ENCODE measurements around the gene GNAZ.
A peak's percentile ranks its signal among the peaks of the same experiment; 100 is the strongest.

GNAZ gene

DNA sequence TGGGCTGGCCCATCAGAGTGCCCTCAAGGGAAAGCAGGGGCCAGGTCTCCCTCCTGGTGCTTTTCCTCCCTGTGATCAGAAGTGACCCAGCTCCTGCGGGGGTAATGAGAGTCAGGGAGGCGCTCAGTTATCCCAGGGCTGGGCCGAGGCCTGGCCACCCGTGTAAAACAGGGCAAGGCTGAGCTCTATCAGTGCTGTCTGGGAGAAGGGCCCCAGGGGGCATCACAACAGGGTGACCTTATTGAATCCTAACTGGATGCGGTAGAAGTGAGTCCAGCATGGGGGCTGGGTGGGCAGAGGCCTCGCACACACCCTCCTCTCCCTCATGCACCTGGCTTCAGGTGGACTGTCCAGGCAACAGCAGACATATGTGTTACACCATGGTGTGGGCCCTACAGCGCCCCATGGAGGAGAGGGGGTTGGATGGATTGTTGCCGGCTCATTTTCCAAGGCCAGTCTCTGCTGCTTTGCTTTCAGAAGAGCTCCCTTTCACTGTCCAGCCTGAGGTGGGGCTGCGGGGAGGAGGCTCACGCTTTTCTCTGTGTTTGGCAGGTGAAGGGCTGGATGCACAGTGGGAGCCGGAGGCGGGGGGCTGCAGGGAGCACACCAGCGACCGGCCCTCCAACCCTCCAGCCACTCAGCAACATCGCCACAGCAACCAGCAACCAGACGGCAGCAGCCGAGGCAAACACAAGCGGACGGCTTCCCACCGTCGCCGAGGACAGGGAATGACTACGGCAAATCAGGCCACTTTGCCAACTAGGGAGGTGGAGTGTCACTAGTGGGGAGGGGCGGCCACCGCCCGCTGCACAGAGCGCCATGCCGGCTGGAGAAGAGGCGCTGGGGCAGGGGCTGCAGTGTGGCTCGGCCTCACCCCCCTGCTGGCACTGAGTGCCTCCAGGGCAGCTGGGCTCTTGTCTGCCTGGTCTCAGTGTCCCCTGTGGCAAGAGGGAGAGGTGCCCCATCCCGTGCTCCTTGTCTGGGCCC is 24.7 kb downstream of the GNAZ start:
- peak; percentile 76 for DNase-seq

DNA sequence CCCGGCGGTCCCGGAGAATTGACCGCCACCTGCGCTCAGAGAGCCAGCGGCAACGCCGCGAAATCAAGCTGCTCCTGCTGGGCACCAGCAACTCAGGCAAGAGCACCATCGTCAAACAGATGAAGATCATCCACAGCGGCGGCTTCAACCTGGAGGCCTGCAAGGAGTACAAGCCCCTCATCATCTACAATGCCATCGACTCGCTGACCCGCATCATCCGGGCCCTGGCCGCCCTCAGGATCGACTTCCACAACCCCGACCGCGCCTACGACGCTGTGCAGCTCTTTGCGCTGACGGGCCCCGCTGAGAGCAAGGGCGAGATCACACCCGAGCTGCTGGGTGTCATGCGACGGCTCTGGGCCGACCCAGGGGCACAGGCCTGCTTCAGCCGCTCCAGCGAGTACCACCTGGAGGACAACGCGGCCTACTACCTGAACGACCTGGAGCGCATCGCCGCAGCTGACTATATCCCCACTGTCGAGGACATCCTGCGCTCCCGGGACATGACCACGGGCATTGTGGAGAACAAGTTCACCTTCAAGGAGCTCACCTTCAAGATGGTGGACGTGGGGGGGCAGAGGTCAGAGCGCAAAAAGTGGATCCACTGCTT is 25.5 kb downstream of the GNAZ start:
- no peak for DNase-seq

DNA sequence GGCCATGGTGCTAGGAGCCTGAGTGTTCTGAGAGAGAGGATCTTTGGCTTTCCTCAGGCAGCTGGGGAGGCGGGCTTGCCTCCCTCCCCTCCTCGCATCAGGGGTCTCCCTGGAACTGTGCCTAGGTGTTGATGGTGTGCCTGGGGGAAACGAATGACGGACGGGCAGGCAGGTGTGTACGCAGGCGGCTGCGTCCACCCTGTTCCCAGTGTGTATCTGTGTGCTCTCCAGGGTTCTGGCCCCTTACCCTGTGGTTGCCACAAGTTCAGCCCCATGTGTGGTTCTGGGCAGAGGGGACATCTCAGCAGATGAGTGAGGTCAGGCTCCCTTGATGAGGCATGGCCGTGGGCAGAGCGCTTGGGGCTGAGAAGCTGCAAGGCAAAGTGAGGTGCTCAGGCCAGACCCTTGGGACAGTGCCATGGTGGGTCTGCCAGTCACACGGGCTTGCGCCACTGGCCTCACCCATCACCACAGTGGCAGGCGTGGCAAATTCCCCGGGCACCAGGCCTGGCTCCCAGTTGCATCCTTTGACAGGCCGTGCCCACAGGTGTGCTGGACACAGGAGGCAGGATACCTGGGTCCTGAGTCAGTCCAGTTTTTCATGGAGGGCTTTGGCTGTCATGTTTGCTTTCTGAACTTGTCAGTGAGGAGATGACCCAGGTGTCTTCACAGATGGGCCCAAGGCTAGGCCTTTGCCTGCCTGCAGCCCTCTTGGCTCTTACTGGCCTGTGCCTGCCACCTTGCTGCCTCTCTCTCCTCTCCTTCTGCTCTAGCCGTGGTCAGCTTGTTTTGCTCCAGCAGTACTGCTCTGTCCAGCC is 27.3 kb downstream of the GNAZ start:
- no peak for DNase-seq

DNA sequence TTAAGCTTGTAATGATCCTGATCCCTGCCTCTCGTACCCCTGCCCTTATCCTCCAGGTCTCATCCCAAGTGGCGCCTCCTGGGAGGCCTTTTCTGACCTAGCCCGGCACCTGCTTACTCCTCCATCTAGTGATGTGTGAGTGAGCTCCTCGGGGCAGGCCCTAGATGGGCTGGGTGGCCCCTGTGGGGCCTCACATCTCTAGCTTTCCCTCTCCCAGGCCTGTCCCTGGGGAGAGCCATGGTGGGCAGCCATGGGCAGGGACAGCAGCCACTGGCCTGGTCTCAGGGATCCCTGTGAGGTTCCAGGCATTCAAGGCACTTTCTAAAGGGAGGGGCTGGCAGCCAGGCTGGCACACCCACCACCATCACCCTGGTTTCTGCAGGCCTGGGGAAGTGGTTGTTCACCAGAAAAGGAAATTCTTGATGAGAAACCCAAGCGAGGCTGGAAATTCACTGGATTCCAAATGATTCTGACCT is 27.9 kb downstream of the GNAZ start:
- DNase-seq = no peak

DNA sequence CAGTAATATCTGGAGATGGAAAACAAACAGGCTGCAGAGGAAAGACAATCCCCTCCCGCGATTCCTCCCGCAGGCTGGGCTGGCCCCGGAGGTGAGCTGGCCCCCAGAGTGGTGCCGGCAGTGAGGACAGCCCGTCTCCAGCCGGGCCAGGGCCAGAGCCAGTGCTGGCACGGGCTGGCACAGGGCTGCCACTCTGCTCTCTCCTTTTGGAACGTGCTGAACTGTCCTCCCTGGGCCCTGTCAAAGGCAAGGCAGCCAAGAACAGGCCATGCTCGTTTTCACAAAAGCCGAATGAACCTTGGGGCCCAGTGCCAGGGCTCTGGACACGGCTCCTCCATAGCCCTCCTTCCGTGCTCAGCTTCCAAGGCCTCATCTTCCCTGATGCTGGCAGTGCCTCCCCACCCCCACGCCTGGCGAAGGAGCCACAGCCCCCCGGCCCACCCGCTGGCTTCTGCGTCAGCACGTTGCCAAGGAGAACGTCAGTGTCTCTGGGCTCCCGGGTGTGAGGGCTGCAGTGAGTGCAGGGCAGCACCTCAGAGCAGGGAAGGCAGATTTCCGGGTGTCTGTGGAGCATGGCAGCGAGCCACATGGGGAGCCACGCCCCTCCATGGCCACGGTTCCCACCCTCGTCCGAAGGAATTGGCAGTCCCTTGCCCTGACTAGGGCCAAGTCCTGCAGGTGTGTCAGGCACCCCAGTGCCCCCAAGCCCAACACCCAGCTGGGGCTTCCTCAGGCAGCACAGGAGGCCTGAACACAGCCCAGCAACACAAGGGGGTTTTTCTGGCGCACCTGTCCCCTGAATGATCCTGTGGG is 28.6 kb downstream of the GNAZ start:
- DNase-seq = no peak

DNA sequence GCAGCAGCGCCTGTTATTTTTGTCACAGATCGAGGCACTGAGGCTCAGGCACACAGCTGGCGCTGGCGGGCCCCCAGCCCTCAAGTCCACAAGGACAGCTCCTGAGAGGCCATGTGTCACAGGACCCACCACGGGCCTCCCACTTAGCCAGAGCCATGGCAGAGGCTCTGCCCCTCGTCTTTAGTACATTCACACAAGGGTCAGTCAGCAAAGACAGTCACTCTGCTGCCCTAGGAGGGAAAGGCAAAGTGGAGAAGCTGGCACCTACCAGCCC is 29.1 kb downstream of the GNAZ start:
- no peak for DNase-seq

DNA sequence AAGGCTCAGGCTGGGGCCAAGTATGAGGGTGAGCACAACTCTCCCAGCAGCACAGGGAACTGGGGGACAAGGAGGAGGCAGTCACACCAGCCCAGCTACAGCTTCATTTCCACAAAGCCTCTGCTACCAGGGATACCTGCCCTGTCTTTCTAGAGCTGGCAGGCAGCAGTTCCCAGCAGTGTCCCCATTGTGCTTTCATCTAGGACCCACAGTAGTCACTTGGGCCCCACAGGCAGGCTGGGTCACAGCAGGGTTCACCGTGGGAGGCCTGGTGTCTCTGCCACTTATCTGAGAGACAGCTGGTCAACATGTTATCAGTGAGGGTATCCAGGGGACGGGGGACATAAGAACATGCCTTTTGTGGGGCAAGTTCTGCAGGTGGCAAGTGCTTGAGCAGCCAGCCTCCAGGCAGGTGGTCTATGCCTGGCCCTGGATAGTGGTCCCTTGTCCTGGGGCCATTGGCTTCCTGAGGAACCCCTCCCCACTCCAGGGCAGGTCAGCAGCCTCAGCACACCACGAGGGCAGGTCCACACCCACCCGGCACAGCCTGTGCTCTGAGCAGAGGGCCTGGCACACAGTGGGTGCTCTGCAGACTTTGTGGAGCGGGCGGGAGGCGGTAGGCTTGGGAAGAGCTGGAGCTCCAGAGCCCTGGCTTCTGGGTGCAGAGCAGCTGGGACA is 29.9 kb downstream of the GNAZ start:
- no peak for DNase-seq

DNA sequence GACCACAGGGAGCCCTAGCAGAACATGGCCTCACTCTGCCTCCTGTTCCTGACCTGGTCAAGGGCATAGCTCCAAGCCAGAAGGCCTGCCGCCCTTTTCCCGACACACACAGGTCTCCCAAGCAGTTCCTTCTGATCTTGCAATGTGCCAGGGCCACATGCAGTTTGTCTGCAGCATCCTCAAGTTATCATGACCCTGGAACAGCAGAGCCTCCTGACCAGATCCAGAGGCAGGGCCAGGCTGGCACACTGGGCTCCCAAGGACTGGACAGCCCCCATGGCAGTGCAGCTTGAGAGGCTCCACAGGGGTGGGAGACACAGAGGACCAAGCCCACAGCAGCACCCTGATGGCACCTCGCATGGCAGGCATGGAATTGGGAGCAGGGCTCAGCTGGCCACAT is 31.2 kb downstream of the GNAZ start:
- DNase-seq = no peak

DNA sequence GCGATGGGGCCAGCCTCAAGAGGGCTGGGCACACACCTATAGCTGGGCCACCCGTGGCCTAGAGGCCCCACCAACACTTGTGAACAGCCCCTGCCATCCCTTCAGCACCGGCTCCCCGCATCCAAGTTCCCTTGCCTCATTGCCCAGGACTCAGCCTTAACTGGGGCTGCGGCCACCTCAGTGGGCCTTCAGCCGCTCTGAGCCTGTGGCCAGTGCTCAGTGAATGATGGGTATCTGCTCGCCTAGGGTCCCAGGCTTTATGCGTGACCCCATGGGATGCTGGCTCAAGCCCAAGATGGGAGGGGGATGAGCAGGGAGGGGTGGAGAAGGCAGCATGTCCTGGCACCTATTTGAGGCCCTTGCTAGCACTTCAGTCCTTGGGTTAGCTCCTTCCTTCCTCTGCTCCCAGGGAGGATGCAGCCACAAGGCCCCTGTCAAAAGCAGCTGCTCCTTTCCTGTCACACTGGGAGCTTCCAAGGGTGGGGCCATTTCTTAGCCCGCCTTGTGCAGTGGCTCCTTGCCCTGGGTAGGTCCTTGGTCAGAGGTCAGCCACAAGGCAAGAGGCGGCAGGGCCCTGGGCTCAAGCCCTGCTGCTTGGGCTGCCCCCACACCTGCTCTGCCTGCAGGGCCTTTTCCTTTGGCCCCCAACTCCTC is 31.8 kb downstream of the GNAZ start:
- DNase-seq = no peak

DNA sequence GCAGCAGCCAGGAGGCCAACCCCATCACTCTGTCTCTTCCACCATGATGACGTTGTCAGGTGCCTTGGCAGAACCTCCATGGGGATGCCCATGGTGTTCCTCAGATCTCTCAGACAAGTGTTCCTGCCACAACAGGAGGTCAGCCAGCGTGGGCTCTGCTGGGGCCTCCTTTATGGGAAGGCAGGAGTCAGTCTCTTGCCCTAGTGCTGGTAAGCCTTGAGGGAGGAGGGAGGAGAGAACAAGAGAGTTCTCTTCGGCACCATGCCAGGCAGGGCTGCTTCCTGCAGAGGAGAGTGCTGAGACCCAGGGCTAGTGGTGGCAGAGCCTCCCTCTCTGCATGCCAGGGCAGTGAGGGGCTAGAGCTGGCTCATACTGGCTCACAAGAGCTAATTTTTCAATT is 32.5 kb downstream of the GNAZ start:
- no peak for DNase-seq

DNA sequence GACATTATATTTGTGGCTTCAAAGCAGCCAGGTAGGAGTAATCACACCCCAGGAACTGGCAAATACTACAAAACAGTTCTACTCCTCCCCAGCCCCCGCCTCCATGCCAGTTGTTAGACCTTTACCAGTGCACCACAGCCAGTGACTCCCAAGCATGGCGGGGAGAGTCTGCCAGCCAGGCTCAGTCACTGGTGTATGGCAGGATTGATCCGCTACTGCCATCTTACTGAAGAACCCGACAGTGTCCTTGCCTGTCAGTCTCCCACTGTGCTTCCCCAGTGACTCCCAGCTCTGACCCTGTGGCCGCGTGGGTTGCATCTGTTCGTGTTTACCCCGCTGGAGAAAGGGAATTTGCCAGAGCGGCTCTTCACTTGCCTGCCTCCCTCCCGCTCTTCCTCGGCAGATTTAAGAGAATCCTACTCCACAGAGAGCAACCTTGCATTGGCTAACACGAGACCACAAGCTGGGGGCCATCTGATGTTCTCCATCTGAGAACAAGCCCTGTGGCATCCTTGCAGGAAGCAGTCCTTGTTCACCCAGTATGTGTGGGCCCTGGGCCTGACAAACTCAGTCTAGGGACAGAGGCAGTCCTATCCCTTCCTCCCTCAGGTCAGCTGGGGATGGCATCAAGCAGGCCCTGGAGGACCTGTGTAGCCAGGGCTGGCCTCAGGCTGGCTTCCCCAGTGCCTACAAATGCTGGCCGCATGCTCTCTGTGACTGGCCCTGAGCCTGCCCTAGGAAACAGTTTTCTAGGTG is 33.1 kb downstream of the GNAZ start:
- no peak for DNase-seq

DNA sequence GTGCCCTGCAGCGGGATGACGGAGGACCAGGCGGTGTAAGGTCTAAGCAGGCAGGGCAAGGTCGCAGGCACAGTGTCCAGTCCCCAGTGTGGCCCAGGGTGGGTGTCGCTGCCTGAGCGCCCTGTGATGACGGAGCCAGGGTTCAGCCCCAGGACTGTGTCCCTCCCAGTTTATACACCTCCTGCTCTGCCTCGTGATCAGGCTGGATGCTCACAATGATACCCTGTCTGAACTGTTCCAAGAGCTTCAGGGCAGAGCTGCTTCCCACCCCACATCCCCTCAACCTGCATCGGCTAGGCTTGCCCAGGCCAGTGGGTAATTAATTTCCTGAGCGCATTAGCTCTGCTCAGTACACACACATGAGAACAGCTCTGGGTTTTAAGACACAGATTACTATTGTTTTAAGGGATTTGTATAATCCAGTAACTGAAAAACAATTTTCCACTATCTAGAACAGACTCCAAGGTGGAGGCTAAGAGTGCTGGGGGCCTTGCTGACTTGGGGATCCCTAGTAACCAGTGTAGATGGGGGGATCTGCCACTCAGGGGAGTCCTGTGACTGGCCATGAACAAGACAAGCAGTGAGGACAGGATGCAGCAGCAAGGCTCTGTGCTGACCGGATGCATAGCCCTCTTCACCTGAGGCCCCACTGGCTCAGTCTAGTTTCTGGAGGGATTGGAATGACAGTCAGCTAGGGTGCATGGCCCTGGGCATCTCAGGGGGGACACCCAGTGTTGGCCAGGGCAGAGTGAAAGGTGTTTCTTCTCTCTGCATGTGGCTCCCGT is 34.1 kb downstream of the GNAZ start:
- DNase-seq = no peak

DNA sequence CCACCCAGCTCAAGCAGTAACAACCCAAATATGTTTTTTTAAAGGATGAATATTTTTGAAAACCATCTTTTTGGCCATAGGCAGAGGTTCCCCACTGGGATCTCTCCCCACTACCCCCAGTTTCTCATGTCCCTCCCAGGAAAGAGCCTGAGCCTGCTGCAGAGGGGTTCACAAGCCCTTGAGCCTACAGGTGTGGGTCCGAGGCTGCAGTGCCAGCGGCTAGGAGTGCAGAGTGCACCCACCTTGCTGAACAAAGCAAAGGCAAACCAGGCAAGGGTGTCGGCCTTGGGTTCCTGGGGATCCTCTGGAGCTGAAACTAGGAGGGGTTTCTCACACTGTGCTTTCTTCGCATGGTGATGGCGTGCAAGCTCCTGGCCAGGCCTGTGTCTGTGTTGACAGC is 35.0 kb downstream of the GNAZ start:
- DNase-seq = no peak

DNA sequence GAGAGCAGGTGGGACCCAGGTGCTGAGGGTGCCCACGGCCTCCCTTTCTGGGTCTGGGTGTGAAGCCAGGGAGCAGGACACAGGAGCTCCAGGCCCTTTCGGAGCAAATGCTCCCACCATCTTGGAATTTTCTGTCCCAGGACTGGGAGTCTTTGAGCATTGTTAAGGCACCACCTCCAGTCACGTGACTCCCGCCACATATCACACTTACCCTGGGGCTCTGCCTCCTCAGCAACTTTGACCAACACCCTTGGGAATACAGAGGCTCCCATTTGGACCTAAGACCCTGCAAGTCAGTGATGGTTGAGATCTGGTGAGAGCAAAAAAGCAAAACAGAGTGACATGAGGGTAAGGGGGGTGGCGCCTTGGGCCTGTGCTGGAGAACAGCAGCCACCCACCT is 35.6 kb downstream of the GNAZ start:
- DNase-seq = no peak

DNA sequence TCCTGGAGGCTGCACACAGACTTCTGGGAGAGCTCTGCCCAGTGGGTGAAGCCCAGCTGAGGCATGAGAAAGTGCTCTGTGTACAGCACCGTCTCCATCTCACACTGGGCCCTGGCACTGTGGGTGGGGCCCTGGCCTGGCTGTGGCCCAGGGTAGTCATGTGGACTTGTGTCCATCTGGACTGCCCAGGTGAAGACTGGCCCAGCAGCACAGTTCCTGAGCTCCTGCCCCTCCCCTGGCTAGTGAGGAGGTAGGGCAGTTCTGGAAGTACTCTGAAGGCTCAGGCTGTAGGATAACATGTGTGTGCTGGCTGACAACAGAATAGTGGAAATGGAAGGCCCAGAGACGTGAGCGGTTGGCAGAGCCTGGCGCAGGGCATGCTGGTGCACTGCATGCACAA is 36.0 kb downstream of the GNAZ start:
- no peak for DNase-seq

DNA sequence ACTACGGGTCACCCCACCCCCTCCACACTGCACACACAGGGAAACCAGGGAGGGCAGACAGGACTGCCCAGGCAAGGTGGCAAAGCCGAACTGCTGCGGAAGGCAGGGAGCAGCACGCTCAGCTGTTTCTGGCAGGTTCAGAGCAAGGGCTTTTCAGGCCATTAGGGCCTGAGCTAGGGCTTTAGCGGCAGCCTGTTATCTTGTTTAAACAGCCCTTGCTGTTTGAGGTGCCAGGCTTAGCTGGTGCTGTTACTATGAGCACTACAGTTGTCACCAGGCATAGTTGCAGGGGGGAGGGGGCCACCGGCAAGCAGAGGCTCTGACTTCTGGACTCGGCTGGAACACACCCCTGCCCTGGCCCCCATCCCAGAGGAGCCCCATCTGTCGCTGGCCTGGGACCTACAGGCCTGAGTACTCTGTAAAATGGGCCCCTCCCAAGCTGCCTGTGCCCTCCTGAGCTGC is 36.6 kb downstream of the GNAZ start:
- no peak for DNase-seq

DNA sequence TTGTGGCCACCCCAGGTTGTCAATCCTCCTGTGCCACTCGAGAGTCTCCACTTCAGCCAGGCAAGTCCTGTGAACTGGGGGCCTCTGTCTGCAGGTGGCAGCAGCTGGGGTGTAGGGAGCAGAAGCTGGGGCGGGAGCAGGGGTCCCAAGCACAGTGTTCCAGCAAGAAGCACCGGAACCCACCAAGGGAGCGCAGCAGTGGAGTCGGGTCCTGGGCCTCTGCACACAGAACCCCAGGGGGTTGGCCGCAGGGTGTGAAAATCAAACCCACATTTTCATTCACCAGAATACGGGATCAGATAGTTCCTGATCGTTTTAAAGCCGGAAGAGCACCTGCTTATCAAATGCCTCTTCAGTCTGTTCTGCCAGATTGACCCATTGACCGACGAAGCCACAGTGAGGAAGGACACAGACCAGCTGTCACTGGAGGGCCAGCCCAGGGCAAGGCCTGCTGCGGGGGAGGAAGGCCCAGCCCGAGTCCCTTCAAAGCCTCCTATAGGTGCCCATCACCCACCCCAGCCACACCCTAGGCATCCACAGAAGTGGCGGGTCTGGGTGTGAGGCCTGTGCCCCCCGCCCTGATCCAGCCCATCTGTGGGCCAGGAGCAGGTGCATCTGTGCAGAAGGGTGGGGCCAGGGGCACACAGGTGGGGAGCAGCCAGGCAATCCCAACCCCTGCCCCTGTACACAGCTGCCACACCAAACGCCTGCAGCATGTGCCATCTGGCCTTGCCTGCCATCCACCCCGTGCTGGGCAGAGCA is 37.3 kb downstream of the GNAZ start:
- DNase-seq = no peak

DNA sequence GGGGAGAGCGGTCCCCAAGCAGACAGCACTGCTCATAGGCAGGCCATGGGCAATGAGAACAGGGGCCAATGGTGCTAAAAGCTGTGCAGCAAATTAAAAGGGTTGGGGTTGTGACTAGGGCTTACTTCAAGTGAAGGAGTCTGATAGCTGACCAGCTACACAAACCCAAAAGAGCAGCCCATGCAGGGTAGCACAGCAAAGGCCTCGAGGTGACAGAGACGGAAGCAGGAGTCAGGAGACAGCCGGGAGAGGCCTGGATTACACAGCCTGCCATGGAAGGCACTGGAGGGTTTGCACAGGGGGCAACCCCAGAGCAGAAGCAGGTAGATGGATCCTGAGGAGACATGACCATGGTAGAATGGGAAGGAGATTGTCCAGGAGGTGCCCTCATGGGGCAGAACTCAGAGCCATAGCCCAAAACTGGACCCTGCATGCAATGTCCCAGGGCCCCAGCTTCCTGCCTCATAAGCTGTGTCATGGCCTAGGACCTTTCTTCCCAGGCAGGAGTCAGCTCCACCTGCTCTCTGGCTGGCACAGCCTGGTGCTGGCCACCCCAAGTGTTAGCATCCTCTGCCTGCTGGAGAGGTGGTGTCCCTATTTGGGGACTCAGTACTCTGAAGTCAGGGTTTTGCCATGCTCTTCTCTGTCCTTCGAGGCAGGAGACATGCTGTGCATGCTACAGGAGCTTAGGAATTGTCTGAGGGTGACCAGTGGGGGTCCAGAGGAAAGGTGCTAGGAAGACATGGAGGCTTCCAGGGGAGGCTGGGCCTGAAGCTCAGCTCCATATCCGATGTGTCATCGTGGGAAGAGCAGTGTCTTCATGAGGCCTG is 38.1 kb downstream of the GNAZ start:
- DNase-seq = no peak
